ENCODE measurements around the gene PDE4B. TPM values are rescaled to one million over a fixed set of nuclear protein-coding genes. Genes with fewer than 3 reads are reported as not detected.

PDE4B gene
- 32.5 and 37.5 TPM in 2 replicates for total RNA-seq
- long read RNA-seq, transcript PDE4B-207 (10 exons, 2,037 nt), result minor isoform, 6 of 72 reads
- long read RNA-seq, transcript PDE4B-203 (10 exons, 3,982 nt), result major isoform, 12 of 72 reads
- long read RNA-seq, partial matches to known transcripts, result 44 of 72 reads
- long read RNA-seq, other reads (novel, unspliced or antisense), result 10 of 72 reads

DNA sequence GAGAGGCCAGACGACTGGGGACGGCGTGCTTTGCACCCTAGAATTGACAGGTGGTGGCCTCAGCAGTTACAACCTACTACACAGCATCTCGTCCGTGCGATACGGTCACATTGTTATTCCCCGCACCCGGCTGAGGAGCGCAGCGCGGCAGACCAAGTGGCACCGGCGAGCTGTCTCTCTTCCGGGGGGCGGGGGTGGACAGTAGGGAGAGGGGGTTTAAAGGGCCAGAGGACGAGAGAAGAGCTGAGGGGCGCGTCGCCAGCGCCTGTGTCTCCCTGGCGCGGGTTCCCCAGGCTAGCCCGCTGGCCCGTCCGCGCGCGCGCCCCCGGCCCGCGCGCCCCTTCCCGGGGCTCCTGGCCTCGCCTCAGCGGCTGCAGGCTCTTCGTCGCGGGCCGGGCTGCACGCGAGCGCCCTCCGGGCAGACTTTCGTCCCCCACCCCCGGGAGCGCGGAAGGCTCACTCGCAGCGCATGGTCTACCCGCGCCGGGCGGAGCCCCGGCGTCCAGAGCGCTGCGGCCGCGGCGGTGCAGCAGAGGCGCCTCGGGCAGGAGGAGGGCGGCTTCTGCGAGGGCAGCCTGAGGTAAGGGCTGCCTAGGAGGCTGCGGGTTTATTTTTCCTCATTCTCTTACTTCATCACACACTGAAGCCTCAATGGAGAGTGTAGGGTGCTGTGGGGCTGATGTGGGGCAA, at the start of gene PDE4B:
Gene PDE4B, plus strand, starts transcription at position 227 of the 690 bp plus-strand sequence.
- peaks cover 5% of the 10 kb centered on the region for H3K9me3 Mint-ChIP-seq
- no peak within 1 kb of the TSS for H3K27ac Mint-ChIP-seq (ENCODE audit: unreplicated experiment)
- H3K4me1 Mint-ChIP-seq, result peaks cover 17% of the 10 kb centered on the region
- DNase-seq (ENCODE audit: low read depth, low spot score), result peak; percentile 37
- TF ChIP-seq, protein P1, sequence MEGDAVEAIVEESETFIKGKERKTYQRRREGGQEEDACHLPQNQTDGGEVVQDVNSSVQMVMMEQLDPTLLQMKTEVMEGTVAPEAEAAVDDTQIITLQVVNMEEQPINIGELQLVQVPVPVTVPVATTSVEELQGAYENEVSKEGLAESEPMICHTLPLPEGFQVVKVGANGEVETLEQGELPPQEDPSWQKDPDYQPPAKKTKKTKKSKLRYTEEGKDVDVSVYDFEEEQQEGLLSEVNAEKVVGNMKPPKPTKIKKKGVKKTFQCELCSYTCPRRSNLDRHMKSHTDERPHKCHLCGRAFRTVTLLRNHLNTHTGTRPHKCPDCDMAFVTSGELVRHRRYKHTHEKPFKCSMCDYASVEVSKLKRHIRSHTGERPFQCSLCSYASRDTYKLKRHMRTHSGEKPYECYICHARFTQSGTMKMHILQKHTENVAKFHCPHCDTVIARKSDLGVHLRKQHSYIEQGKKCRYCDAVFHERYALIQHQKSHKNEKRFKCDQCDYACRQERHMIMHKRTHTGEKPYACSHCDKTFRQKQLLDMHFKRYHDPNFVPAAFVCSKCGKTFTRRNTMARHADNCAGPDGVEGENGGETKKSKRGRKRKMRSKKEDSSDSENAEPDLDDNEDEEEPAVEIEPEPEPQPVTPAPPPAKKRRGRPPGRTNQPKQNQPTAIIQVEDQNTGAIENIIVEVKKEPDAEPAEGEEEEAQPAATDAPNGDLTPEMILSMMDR (conservative IDR thresholded peaks at IDR 0.05), result no peak
- peaks cover 88% of the 10 kb centered on the region for H3K27me3 Mint-ChIP-seq (ENCODE audit: low read depth)
- H3K4me3 Mint-ChIP-seq, result peak within 1 kb of the TSS; percentile 89
- H3K36me3 Mint-ChIP-seq (ENCODE audit: low read depth), result peaks cover 3% of the 10 kb centered on the region

DNA sequence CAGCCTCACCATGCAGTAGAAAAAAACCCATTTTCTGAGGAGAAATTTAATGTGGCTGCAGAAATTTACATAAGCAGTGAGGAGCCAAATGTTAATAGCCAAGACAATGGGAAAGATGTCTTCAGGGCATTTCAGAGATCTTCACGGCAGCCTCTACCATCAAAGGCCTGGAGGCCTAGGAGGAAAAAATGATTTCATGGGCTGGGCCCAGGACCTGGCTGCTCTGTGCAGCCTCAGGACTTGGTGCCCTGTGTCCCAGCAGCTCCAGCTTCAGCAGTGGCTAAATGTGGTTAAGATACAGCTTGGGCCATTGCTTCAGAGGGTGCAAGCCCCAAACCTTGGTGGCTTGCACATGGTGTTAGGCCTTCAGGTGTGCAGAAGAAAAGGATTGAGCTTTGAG, 48.0 kb upstream of the PDE4B start:
- Mint-ChIP-seq H3K9me3 (peaks cover 17% of the 10 kb centered on the region), H3K27ac (ENCODE audit: unreplicated experiment) (no peak overlapping the region), H3K4me1 (no peaks in the 10 kb centered on the region), H3K4me3 (no peak overlapping the region), H3K27me3 (ENCODE audit: low read depth) (peaks cover 16% of the 10 kb centered on the region), H3K36me3 (ENCODE audit: low read depth) (peaks cover 4% of the 10 kb centered on the region)
- no peak for DNase-seq (ENCODE audit: low read depth, low spot score)
- TF ChIP-seq, protein P1 (conservative IDR thresholded peaks at IDR 0.05), result no peak

DNA sequence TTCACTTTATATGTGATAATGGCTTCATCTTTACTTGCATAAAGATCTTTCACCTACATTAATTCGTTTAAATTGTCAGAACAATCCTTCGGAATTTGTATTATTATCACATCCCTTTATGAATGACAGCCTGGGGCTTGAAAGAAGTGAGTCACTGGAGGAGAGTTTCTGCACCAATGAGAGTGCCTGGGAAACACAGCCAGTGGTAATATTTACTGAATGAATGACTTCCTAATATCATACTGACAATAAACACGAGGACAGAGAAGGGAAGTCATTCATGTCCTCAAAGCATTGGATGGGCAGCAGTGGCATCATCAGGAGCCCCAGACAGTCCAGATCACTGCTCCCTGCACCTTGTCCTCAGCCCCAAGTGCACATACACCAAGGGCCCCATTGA, 40.7 kb upstream of the PDE4B start:
- TF ChIP-seq, protein P1 (conservative IDR thresholded peaks at IDR 0.05), result no peak
- Mint-ChIP-seq H3K27ac (ENCODE audit: unreplicated experiment) (no peak overlapping the region), H3K4me1 (no peaks in the 10 kb centered on the region), H3K27me3 (ENCODE audit: low read depth) (peaks cover 19% of the 10 kb centered on the region), H3K4me3 (no peak overlapping the region), H3K9me3 (peaks cover under 1% of the 10 kb centered on the region), H3K36me3 (ENCODE audit: low read depth) (no peaks in the 10 kb centered on the region)
- no peak for DNase-seq (ENCODE audit: low read depth, low spot score)

DNA sequence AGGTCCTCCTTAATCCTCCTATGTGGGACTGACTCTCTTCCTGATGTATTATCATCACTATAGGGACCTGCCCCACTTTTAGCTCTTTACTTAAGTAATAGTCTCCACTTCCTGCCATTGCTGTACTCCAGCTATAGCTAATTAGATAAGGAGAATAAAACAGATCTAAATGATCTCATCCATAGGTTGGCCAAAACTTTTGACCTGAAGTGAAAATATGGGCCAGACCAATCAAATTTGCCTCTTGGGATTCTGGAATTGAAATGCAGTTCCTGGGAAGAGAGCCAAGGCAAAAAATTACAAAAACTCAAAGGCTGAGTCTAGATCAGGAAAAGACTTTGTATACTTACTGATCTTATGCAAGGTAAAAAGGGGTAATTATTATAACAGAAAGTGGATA, 36.1 kb upstream of the PDE4B start:
- Mint-ChIP-seq H3K4me3 (no peak overlapping the region), H3K9me3 (no peaks in the 10 kb centered on the region), H3K27ac (ENCODE audit: unreplicated experiment) (no peak overlapping the region), H3K4me1 (no peaks in the 10 kb centered on the region), H3K27me3 (ENCODE audit: low read depth) (peaks cover 11% of the 10 kb centered on the region), H3K36me3 (ENCODE audit: low read depth) (no peaks in the 10 kb centered on the region)
- TF ChIP-seq, protein P1 (conservative IDR thresholded peaks at IDR 0.05), result no peak
- no peak for DNase-seq (ENCODE audit: low read depth, low spot score)

DNA sequence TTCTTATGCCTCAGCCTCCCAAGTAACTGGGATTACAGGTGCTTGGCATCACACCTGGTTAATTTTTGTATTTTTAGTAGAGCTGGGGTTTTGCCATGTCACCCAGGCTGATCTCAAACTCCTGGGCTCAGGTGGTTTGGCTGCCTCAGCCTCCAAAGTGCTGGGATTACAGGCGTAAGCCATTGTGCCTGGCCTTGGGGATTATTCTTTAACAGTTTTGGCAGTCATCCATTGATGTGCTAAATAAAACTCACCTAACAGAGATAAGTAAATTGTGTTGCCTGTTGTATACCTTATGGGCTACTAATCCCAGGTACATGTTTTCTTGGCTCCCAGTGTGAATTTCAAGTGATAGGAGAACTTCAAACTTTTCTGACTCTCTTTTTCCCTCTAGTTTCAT, 35.2 kb upstream of the PDE4B start:
- Mint-ChIP-seq H3K27me3 (ENCODE audit: low read depth) (peaks cover 7% of the 10 kb centered on the region), H3K9me3 (no peaks in the 10 kb centered on the region), H3K27ac (ENCODE audit: unreplicated experiment) (no peak overlapping the region), H3K4me3 (no peak overlapping the region), H3K4me1 (no peaks in the 10 kb centered on the region), H3K36me3 (ENCODE audit: low read depth) (no peaks in the 10 kb centered on the region)
- DNase-seq (ENCODE audit: low read depth, low spot score), result no peak
- TF ChIP-seq, protein P1 (conservative IDR thresholded peaks at IDR 0.05), result no peak
